UCSD-AML1 (cell line): ENCODE results near the gene SLCO4A1.
"Not testable (repeated sequence)": the region's sequence is repeated elsewhere in the genome, so short reads cannot be mapped to it uniquely, and the experiment has no call there.

ENCODE experiments used
- DNase-seq: peaks from one replicate; lab custom pipeline; 2025; ENCODE audit not compliant: unreplicated experiment; lab: John Stamatoyannopoulos, UW

Gene SLCO4A1

GRCh38 chr20:62679978-62680589 is 37.8 kb downstream of the SLCO4A1 start:
- no peak for DNase-seq

- no peak for DNase-seq
Measured at GRCh38 chr20:62682912-62683517, 40.7 kb downstream of the SLCO4A1 start.

GRCh38 chr20:62683660-62684322 is 41.5 kb downstream of the SLCO4A1 start:
- not testable (repeated sequence) for DNase-seq

GRCh38 chr20:62684981-62685380 is 42.7 kb downstream of the SLCO4A1 start:
- DNase-seq: no peak

GRCh38 chr20:62685781-62686555 is 43.7 kb downstream of the SLCO4A1 start:
- DNase-seq: peak; percentile 82

- no peak for DNase-seq
Measured at GRCh38 chr20:62686869-62687830, 44.8 kb downstream of the SLCO4A1 start.

GRCh38 chr20:62688083-62688482 is 45.8 kb downstream of the SLCO4A1 start:
- no peak for DNase-seq

- DNase-seq: no peak
Measured at GRCh38 chr20:62688855-62689460, 46.7 kb downstream of the SLCO4A1 start.

GRCh38 chr20:62689861-62690260 is 47.6 kb downstream of the SLCO4A1 start:
- no peak for DNase-seq

- no peak for DNase-seq
Measured at GRCh38 chr20:62690261-62690820, 48.0 kb downstream of the SLCO4A1 start.

- no peak for DNase-seq
Measured at GRCh38 chr20:62691487-62691886, 49.2 kb downstream of the SLCO4A1 start.

- no peak for DNase-seq
Measured at GRCh38 chr20:62692176-62692575, 49.9 kb downstream of the SLCO4A1 start.

GRCh38 chr20:62692801-62693523 is 50.7 kb downstream of the SLCO4A1 start:
- DNase-seq: no peak

GRCh38 chr20:62693524-62693922 is 51.2 kb downstream of the SLCO4A1 start:
- DNase-seq: no peak

- no peak for DNase-seq
Measured at GRCh38 chr20:62694106-62694505, 51.8 kb downstream of the SLCO4A1 start.

- DNase-seq: no peak
Measured at GRCh38 chr20:62694868-62695267, 52.6 kb downstream of the SLCO4A1 start.

GRCh38 chr20:62695448-62696414 is 53.4 kb downstream of the SLCO4A1 start:
- DNase-seq: no peak

- DNase-seq: no peak
Measured at GRCh38 chr20:62696434-62696957, 54.2 kb downstream of the SLCO4A1 start.
